GM23338 (cell line): Measurements from ENCODE around the gene GEMIN8. TPM values are rescaled to one million over a fixed set of nuclear protein-coding genes. Genes with fewer than 3 reads are reported as not detected.
A peak's percentile ranks its signal among the peaks of the same experiment; 100 is the strongest.

ENCODE experiments used
- ATAC-seq: fragments of 200-7000 bp; cut with Tn5 transposase; 3 replicates; pipeline ENCODE4 v1.9.1; 2020
- DNase-seq: peaks from one replicate; pipeline ENCODE4 v3.0.0-alpha.2; 2015; ENCODE audit warnings: low spot score
- H2AFZ ChIP-seq: fragments of 200-600 bp; sonication (generic); 2 replicates; pipeline ENCODE4 v1.8.0; 2016; ENCODE audit warnings: antibody characterized with exemption, mild to moderate bottlenecking, moderate library complexity
- H3F3A ChIP-seq: fragments of 200-600 bp; sonication (generic); replicated peaks from 2 replicates; pipeline ENCODE4 v1.8.0; 2017; ENCODE audit warnings: antibody characterized with exemption, mixed run types, low read depth
- H3K27ac ChIP-seq: fragments of 200-600 bp; sonication (generic); 2 replicates; pipeline ENCODE4 v1.6.1; 2016; ENCODE audit warnings: low read depth
- H3K27me3 ChIP-seq: fragments of 200-600 bp; sonication (generic); 2 replicates; pipeline ENCODE4 v1.8.0; 2016; ENCODE audit warnings: mild to moderate bottlenecking, mixed run types, moderate library complexity; ENCODE audit not compliant: insufficient read depth
- H3K36me3 ChIP-seq: fragments of 200-600 bp; sonication (generic); 2 replicates; pipeline ENCODE4 v1.8.0; 2016; ENCODE audit warnings: mild to moderate bottlenecking; ENCODE audit not compliant: insufficient read depth
- H3K4me1 ChIP-seq: fragments of 200-600 bp; sonication (generic); 2 replicates; pipeline ENCODE4 v1.8.0; 2016; ENCODE audit warnings: mild to moderate bottlenecking, moderate library complexity; ENCODE audit not compliant: insufficient read depth
- H3K4me2 ChIP-seq: fragments of 200-600 bp; sonication (generic); 2 replicates; pipeline ENCODE4 v1.7.1; 2017; ENCODE audit warnings: mixed run types
- H3K4me3 ChIP-seq: fragments of 200-600 bp; sonication (generic); 2 replicates; pipeline ENCODE4 v1.6.1; 2016; ENCODE audit warnings: mixed run types
- H3K79me2 ChIP-seq: fragments of 200-600 bp; sonication (generic); replicated peaks from 2 replicates; pipeline ENCODE4 v1.8.0; 2017; ENCODE audit warnings: mild to moderate bottlenecking; ENCODE audit not compliant: insufficient read depth
- H3K9me2 ChIP-seq: fragments of 200-600 bp; sonication (generic); 2 replicates; pipeline ENCODE4 v1.8.0; 2017; ENCODE audit not compliant: insufficient read depth
- H4K20me1 ChIP-seq: fragments of 200-600 bp; sonication (generic); replicated peaks from 2 replicates; pipeline ENCODE4 v1.8.0; 2017; ENCODE audit warnings: mild to moderate bottlenecking; ENCODE audit not compliant: insufficient read depth
- H3K27ac Mint-ChIP-seq: 2 replicates; pipeline ENCODE4 v1.8.0; 2020; ENCODE audit warnings: inconsistent platforms, mild to moderate bottlenecking, moderate library complexity, mixed read lengths
- H3K27me3 Mint-ChIP-seq: 3 replicates; pipeline ENCODE4 v1.8.0; 2022; ENCODE audit warnings: low read depth, mild to moderate bottlenecking, moderate library complexity, mixed read lengths, inconsistent platforms; ENCODE audit not compliant: insufficient read depth, poor library complexity
- H3K36me3 Mint-ChIP-seq: 3 replicates; pipeline ENCODE4 v1.8.0; 2021; ENCODE audit warnings: low read depth, mild to moderate bottlenecking, inconsistent platforms, moderate library complexity, mixed read lengths
- H3K4me1 Mint-ChIP-seq: 3 replicates; pipeline ENCODE4 v1.8.0; 2020; ENCODE audit warnings: mild to moderate bottlenecking, inconsistent platforms, mixed read lengths
- H3K4me3 Mint-ChIP-seq: 3 replicates; pipeline ENCODE4 v1.8.0; 2021; ENCODE audit warnings: moderate library complexity, mild to moderate bottlenecking, inconsistent platforms, mixed read lengths
- H3K9me3 Mint-ChIP-seq: 3 replicates; pipeline ENCODE4 v1.8.0; 2020; ENCODE audit warnings: moderate library complexity, mild to moderate bottlenecking, inconsistent platforms, mixed read lengths
- CREB1 ChIP-seq: fragments of 250-450 bp; sonication (Bioruptor Pico); IDR thresholded peaks from 2 replicates; pipeline ENCODE4 v1.5.0; 2020; ENCODE audit warnings: low read depth, mild to moderate bottlenecking, moderate library complexity
- CTCF ChIP-seq, 2 experiments: fragments of 200-600 bp in 1 of 2; sonication (generic) in 1 of 2; conservative IDR thresholded peaks; 2 replicates each; pipeline versions ENCODE4 v1.5.1 to v1.6.1; 2016 to 2017; ENCODE audit warnings: antibody characterized with exemption in 2 of 2, low read depth in 2 of 2, mild to moderate bottlenecking in 2 of 2, moderate library complexity in 1 of 2
- EZH2 ChIP-seq: fragments of 200-600 bp; sonication (generic); IDR thresholded peaks from one replicate; pipeline ENCODE4 v1.8.0; 2017; ENCODE audit warnings: antibody characterized with exemption, mild to moderate bottlenecking, low read depth; ENCODE audit not compliant: unreplicated experiment
- EZH2phosphoT487 ChIP-seq: fragments of 200-600 bp; sonication (generic); IDR thresholded peaks from one replicate; pipeline ENCODE4 v1.8.1; 2018; ENCODE audit warnings: antibody characterized with exemption; ENCODE audit not compliant: unreplicated experiment
- JUNB ChIP-seq: IDR thresholded peaks from one replicate; pipeline ENCODE4 v1.6.1; 2016; ENCODE audit warnings: antibody characterized with exemption; ENCODE audit not compliant: unreplicated experiment
- NANOG ChIP-seq: IDR thresholded peaks from 2 replicates; pipeline ENCODE4 v1.6.1; 2016; ENCODE audit warnings: antibody characterized with exemption, borderline replicate concordance
- POLR2AphosphoS5 ChIP-seq: IDR thresholded peaks from 2 replicates; pipeline ENCODE4 v1.6.1; 2016; ENCODE audit warnings: antibody characterized with exemption, low read depth
- REST ChIP-seq: IDR thresholded peaks from one replicate; pipeline ENCODE4 v1.6.1; 2018; ENCODE audit warnings: antibody characterized with exemption; ENCODE audit not compliant: unreplicated experiment
- STAT1 ChIP-seq: IDR thresholded peaks from one replicate; pipeline ENCODE4 v1.6.1; 2016; ENCODE audit warnings: antibody characterized with exemption; ENCODE audit not compliant: unreplicated experiment
- ZNF114 ChIP-seq: fragments of 250-450 bp; sonication (Bioruptor Pico); IDR thresholded peaks from 2 replicates; pipeline ENCODE4 v1.5.0; 2020; ENCODE audit warnings: mild to moderate bottlenecking, moderate library complexity
- ZNF331 ChIP-seq: fragments of 250-450 bp; sonication (Bioruptor Pico); IDR thresholded peaks from 2 replicates; pipeline ENCODE4 v1.5.0; 2020; ENCODE audit warnings: low read depth, mild to moderate bottlenecking, moderate library complexity
- ZNF462 ChIP-seq: fragments of 250-450 bp; sonication (Bioruptor Pico); IDR thresholded peaks from 2 replicates; pipeline ENCODE4 v1.5.0; 2020; ENCODE audit warnings: mild to moderate bottlenecking, moderate library complexity
- polyA plus RNA-seq: library from polyadenylated mRNA; unstranded; fragments of >200 nt; fragmentation: Nextera tagmentation; extraction: Ambion mirVana; gene quantifications from 2 replicates; pipeline ENCODE4 v1.2.1, GENCODE V29; 2016
- total RNA-seq: library from RNA; depleted of rRNA; stranded (reverse); fragments of >200 nt; shearing (Covaris generic); gene quantifications from 2 replicates; pipeline ENCODE4 v1.2.3, GENCODE V29; 2014
- TF ChIP-seq, protein P1 (sequence below): IDR thresholded peaks from 2 replicates; pipeline ENCODE4 v1.6.1; 2016; ENCODE audit warnings: antibody characterized with exemption

Gene GEMIN8
- total and polyA plus RNA-seq, 2 experiments from 2014 or later, result 16.5 to 19.9 TPM

GRCh38 chrX:14073556-14073955 is 43.9 kb upstream of the GEMIN8 start:
- Histone ChIP-seq H3K4me3 (no peak overlapping the region), H2AFZ (peak overlapping the region; percentile 74; the same call in 1 of the 2 replicates), H4K20me1 (no peaks in the 10 kb centered on the region), H3F3A (no peaks in the 10 kb centered on the region), H3K27ac (no peak overlapping the region), H3K4me1 (no peaks in the 10 kb centered on the region), H3K4me2 (no peak overlapping the region), H3K9me2 (no peaks in the 10 kb centered on the region), H3K36me3 (no peaks in the 10 kb centered on the region), H3K27me3 (no peaks in the 10 kb centered on the region), H3K79me2 (no peaks in the 10 kb centered on the region)
- H3K27ac Mint-ChIP-seq, result no peak overlapping the region
- no peaks in the 10 kb centered on the region for H3K9me3 Mint-ChIP-seq
- H3K4me1 Mint-ChIP-seq, result peaks cover 1% of the 10 kb centered on the region; the same call in 2 of the 3 replicates
- TF ChIP-seq ZNF331 (CRISPR knock-in tag), result no peak
- no peak for TF ChIP-seq REST
- no peak for TF ChIP-seq JUNB
- TF ChIP-seq ZNF462 (CRISPR knock-in tag), result no peak
- TF ChIP-seq ZNF114 (CRISPR knock-in tag), result no peak
- no peak for TF ChIP-seq EZH2
- no peak for TF ChIP-seq CREB1 (CRISPR knock-in tag)
- no peak for TF ChIP-seq CTCF (conservative IDR thresholded peaks at IDR 0.05; ENCODE audit: low read depth in 2 of 2)
- no peak for TF ChIP-seq EZH2phosphoT487
- no peak for TF ChIP-seq NANOG
- no peak for TF ChIP-seq STAT1
- TF ChIP-seq POLR2AphosphoS5, result no peak
- TF ChIP-seq, protein P1, sequence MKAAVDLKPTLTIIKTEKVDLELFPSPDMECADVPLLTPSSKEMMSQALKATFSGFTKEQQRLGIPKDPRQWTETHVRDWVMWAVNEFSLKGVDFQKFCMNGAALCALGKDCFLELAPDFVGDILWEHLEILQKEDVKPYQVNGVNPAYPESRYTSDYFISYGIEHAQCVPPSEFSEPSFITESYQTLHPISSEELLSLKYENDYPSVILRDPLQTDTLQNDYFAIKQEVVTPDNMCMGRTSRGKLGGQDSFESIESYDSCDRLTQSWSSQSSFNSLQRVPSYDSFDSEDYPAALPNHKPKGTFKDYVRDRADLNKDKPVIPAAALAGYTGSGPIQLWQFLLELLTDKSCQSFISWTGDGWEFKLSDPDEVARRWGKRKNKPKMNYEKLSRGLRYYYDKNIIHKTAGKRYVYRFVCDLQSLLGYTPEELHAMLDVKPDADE, result no peak
- ATAC-seq (no peak), DNase-seq (no peak)
- H3K27me3 Mint-ChIP-seq, result no peaks in the 10 kb centered on the region
- H3K4me3 Mint-ChIP-seq, result no peak overlapping the region
- no peaks in the 10 kb centered on the region for H3K36me3 Mint-ChIP-seq
